Stimulated activated CD8-positive, alpha-beta memory T cell treated with anti-CD3 and anti-CD28 coated beads, Interleukin-15, amount 100 ng/mL, for 4 hours (primary cell): Measurements from ENCODE around the gene BBS1.
A peak's percentile ranks its signal among the peaks of the same experiment; 100 is the strongest.
"Not testable (repeated sequence)": the region's sequence is repeated elsewhere in the genome, so short reads cannot be mapped to it uniquely, and the experiment has no call there.

Source experiments
- DNase-seq, 2 donors: peaks; one replicate each; pipeline ENCODE4 v3.0.0-alpha.2; 2020; ENCODE audit warnings: low read depth in 2 of 2

Gene BBS1

GRCh38 chr11:66570850-66571180 lies 60.4 kb downstream of the BBS1 start:
- DNase-seq: no peak

DNA sequence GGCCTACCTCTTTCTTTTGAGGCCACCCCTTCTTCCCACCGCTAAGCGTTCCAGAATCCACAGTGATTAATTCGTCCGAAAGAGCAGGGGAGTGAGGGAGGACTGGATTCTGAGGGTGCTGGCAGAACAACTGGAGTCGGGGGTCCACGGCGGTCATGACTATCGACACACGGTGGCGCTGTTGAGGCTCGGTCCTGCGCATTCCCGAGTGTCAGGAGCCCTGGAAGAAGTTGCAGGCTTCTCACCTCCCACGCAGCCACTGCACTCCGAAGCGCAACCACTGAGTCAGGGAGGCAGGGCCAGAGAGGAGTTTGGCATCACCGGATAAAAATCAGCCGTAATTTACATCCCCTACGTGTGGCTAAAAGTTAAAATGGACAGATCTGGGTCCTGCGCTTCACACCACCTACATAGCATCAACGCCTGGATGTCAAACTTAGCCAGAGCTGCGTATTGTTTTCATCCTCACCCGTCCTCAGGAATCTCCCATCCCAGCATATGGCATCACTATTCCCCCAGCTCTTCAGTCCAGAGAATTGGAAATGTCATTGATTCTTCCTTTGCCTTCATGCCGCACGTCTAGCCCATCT lies 68.7 kb downstream of the BBS1 start:
- DNase-seq: peak; percentile 53 to 58

GRCh38 chr11:66580803-66581202 lies 70.4 kb downstream of the BBS1 start:
- DNase-seq: no peak

DNA sequence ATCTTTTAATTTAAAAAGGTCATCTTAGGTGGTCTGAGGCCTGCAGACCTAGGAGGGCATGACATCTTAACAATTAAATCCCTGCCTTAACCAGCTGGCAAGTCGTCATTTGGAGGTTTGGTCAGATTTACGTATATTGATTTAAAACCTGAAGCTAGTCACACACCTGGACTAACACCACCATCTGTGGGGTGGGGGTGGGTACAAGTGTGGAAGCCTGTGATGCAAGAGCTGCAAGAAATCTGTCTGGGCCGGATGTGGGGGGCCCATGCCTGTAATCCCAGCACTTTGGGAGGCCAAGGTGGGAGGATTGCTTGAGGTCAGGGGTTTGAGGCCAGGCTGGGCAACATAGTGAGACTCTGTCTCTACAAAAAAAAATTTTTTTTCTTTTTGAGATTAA lies 70.8 kb downstream of the BBS1 start:
- DNase-seq: no peak

GRCh38 chr11:66582565-66583147 lies 72.2 kb downstream of the BBS1 start:
- DNase-seq: not testable (repeated sequence)
